ENCODE data around the gene MSRB1. TPM values are rescaled to one million over a fixed set of nuclear protein-coding genes. Genes with fewer than 3 reads are reported as not detected.

MSRB1 gene
- total RNA-seq, 1 experiment from 2014 or later: 20.3 TPM

DNA sequence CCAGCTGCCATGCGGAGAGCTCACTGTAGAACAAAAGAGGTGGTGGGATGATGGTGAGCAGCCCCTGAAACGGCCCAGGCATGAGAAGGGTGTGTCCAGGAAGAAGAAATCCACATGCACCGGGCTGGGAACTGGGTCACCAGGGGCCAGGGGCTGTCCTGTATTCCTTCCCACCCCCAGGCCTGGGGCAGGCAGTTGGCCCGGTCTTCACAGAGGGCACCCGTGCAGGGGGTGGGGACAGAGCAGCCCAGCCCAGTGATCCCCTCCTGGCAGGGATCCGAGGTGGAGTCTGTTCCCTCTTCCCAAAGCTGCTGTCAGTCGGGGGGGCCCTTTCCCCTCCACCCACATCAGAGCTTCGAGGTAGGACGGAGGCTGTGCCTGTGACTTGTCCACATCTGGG is 34.0 kb downstream of the MSRB1 start:
- no peak overlapping the region for H3K4me3 Mint-ChIP-seq (ENCODE audit: low read depth, unreplicated experiment)
- no TSS peak for BruUV-seq (replicated peaks)
- peaks cover 36% of the 10 kb centered on the region for H3K4me1 Mint-ChIP-seq (ENCODE audit: low read depth, unreplicated experiment)
- peaks cover 53% of the 10 kb centered on the region for H3K27me3 Mint-ChIP-seq (ENCODE audit: unreplicated experiment)
- intact Hi-C loops (cut with micrococcal nuclease; ENCODE audit: unreplicated experiment): no loop called here
- TF ChIP-seq, protein P1, sequence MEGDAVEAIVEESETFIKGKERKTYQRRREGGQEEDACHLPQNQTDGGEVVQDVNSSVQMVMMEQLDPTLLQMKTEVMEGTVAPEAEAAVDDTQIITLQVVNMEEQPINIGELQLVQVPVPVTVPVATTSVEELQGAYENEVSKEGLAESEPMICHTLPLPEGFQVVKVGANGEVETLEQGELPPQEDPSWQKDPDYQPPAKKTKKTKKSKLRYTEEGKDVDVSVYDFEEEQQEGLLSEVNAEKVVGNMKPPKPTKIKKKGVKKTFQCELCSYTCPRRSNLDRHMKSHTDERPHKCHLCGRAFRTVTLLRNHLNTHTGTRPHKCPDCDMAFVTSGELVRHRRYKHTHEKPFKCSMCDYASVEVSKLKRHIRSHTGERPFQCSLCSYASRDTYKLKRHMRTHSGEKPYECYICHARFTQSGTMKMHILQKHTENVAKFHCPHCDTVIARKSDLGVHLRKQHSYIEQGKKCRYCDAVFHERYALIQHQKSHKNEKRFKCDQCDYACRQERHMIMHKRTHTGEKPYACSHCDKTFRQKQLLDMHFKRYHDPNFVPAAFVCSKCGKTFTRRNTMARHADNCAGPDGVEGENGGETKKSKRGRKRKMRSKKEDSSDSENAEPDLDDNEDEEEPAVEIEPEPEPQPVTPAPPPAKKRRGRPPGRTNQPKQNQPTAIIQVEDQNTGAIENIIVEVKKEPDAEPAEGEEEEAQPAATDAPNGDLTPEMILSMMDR (IDR thresholded peaks at IDR 0.05; ENCODE audit: unreplicated experiment): no peak
- no peak for DNase-seq
- H3K27ac Mint-ChIP-seq (ENCODE audit: unreplicated experiment): no peak overlapping the region
- CTCF ChIA-PET: interaction anchor here (0.5 to 1.1 kb wide), 2 partner anchors 22 to 43 kb away, joined by 3 read pairs; no protein-coding TSS in a partner anchor
- no peaks in the 10 kb centered on the region for H3K36me3 Mint-ChIP-seq (ENCODE audit: insufficient read depth, unreplicated experiment)
- H3K9me3 Mint-ChIP-seq (ENCODE audit: low read depth, unreplicated experiment): no peaks in the 10 kb centered on the region

DNA sequence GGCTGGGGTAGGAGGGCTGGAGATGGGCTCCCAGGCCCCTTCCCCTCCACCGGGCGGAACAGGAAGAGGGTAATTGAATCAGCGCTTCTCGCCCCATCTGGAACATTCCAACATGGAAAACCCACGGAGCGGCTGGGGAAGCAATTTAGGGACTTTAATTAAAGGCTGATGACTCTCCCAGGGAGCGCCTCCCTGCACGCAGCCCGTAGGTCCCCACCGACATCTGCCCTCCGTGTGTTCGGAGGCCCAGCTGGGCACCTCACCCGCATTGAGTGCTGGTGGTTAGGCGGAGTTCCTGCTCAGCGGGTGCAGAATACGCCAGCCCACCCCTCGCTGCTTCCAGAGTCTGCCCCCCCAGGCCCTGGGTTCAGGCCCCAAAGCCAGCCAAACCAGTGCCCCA is 34.8 kb downstream of the MSRB1 start:
- DNase-seq: no peak
- H3K4me3 Mint-ChIP-seq (ENCODE audit: low read depth, unreplicated experiment): no peak overlapping the region
- intact Hi-C loops (cut with micrococcal nuclease; ENCODE audit: unreplicated experiment): no loop called here
- CTCF ChIA-PET: interaction anchor here (1.1 kb wide), 1 partner anchor 42 kb away, joined by 3 read pairs; no protein-coding TSS in a partner anchor
- peaks cover 61% of the 10 kb centered on the region for H3K27me3 Mint-ChIP-seq (ENCODE audit: unreplicated experiment)
- no peak overlapping the region for H3K27ac Mint-ChIP-seq (ENCODE audit: unreplicated experiment)
- no peaks in the 10 kb centered on the region for H3K9me3 Mint-ChIP-seq (ENCODE audit: low read depth, unreplicated experiment)
- TF ChIP-seq, protein P1 (IDR thresholded peaks at IDR 0.05; ENCODE audit: unreplicated experiment): no peak
- H3K4me1 Mint-ChIP-seq (ENCODE audit: low read depth, unreplicated experiment): peaks cover 31% of the 10 kb centered on the region
- BruUV-seq (replicated peaks): no TSS peak
- H3K36me3 Mint-ChIP-seq (ENCODE audit: insufficient read depth, unreplicated experiment): no peaks in the 10 kb centered on the region

DNA sequence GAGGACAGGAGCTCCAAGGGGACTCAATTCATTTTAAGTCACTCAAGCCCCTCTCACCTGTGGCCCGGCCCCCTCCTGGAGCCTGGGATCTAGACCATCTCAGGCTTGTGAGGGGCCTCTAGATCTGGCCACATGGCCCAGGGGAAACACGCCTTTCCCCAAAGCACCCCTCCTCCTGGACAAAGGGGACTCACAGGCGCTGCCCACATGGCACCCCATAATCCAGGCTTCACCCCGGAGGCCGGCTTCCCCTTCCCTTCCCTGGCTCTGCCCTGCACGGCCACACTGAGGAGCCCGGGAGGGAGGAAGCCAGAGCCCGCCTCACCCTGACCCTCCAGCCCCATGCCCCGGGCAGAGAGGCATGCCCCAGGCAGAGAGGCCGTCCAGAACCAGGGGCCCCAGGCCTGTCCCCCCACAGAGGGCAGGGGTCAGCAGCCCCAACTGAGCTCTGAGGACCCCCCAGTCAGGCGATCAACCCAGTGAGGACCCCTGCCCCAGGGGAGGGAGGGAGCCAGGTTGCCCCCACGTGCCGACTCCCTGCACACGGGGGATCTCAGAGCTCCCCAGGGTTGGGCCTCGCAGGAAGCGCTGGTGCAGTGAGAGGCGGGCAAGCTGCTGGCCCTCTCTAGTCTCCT is 35.7 kb downstream of the MSRB1 start:
- Mint-ChIP-seq H3K27ac (ENCODE audit: unreplicated experiment) (no peak overlapping the region), H3K36me3 (ENCODE audit: insufficient read depth, unreplicated experiment) (peaks cover 5% of the 10 kb centered on the region), H3K9me3 (ENCODE audit: low read depth, unreplicated experiment) (no peaks in the 10 kb centered on the region), H3K4me1 (ENCODE audit: low read depth, unreplicated experiment) (peaks cover 22% of the 10 kb centered on the region), H3K27me3 (ENCODE audit: unreplicated experiment) (peaks cover 70% of the 10 kb centered on the region), H3K4me3 (ENCODE audit: low read depth, unreplicated experiment) (no peak overlapping the region)
- no TSS peak for BruUV-seq (replicated peaks)
- intact Hi-C loops (cut with micrococcal nuclease; ENCODE audit: unreplicated experiment): no loop called here
- no peak for DNase-seq
- TF ChIP-seq, protein P1 (IDR thresholded peaks at IDR 0.05; ENCODE audit: unreplicated experiment): no peak
- CTCF ChIA-PET: interaction anchor here (0.6 to 1.5 kb wide), 2 partner anchors 16 to 44 kb away, joined by 6 read pairs; no protein-coding TSS in a partner anchor

DNA sequence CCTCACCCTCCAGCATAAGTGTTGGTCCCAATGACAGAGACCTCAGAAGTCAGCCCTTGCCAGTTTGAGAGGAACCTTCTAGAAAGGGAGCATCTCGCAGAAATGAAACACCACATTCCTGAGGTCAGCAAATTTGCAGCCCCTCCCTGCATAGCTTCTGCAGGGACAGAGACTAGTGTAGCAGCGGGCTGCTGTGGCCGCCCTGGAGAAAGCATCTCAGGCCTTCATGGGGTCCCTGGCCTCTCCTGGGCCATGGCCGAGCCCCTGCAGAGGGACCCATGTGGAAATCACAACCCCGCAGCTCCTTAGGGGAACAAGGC is 36.2 kb downstream of the MSRB1 start:
- peaks cover 5% of the 10 kb centered on the region for H3K36me3 Mint-ChIP-seq (ENCODE audit: insufficient read depth, unreplicated experiment)
- no peak for DNase-seq
- H3K4me1 Mint-ChIP-seq (ENCODE audit: low read depth, unreplicated experiment): peaks cover 21% of the 10 kb centered on the region
- peaks cover 71% of the 10 kb centered on the region for H3K27me3 Mint-ChIP-seq (ENCODE audit: unreplicated experiment)
- no peaks in the 10 kb centered on the region for H3K9me3 Mint-ChIP-seq (ENCODE audit: low read depth, unreplicated experiment)
- CTCF ChIA-PET: interaction anchor here (1.4 to 1.5 kb wide), 2 partner anchors 14 to 17 kb away, joined by 4 to 6 read pairs; no protein-coding TSS in a partner anchor
- BruUV-seq (replicated peaks): no TSS peak
- H3K4me3 Mint-ChIP-seq (ENCODE audit: low read depth, unreplicated experiment): no peak overlapping the region
- no peak overlapping the region for H3K27ac Mint-ChIP-seq (ENCODE audit: unreplicated experiment)
- TF ChIP-seq, protein P1 (IDR thresholded peaks at IDR 0.05; ENCODE audit: unreplicated experiment): no peak
- intact Hi-C loops (cut with micrococcal nuclease; ENCODE audit: unreplicated experiment): no loop called here
